Trophoblast cell (in vitro differentiated cells and primary cell): ENCODE results near the gene SLC13A2.

Experiments used
- DNase-seq, 2 donors: peaks; one replicate each; pipeline ENCODE4 v3.0.0-alpha.2; 2016
- H2AFZ ChIP-seq: 2 replicates; pipeline ENCODE4 v1.6.1; 2013; ENCODE audit warnings: low read length, moderate library complexity, mild to moderate bottlenecking; ENCODE audit not compliant: insufficient read depth, poor library complexity
- H2AK5ac ChIP-seq: 2 replicates; pipeline ENCODE4 v1.6.1; 2013; ENCODE audit warnings: mild to moderate bottlenecking, low read length
- H2BK120ac ChIP-seq: 2 replicates; pipeline ENCODE4 v1.6.1; 2013; ENCODE audit warnings: low read length, mild to moderate bottlenecking, moderate library complexity; ENCODE audit not compliant: insufficient read depth, poor library complexity
- H2BK12ac ChIP-seq: 2 replicates; pipeline ENCODE4 v1.6.1; 2013; ENCODE audit warnings: mild to moderate bottlenecking, low read length, moderate library complexity
- H2BK5ac ChIP-seq: 2 replicates; pipeline ENCODE4 v1.6.1; 2013; ENCODE audit warnings: low read length, low read depth, moderate library complexity, mild to moderate bottlenecking; ENCODE audit not compliant: poor library complexity
- H3K14ac ChIP-seq: 2 replicates; pipeline ENCODE4 v1.6.1; 2013; ENCODE audit warnings: mild to moderate bottlenecking, low read length
- H3K18ac ChIP-seq: 2 replicates; pipeline ENCODE4 v1.6.1; 2013; ENCODE audit warnings: mild to moderate bottlenecking, low read length
- H3K23ac ChIP-seq: 2 replicates; pipeline ENCODE4 v1.6.1; 2013; ENCODE audit warnings: low read length
- H3K27ac ChIP-seq: 2 replicates; pipeline ENCODE4 v1.5.1; 2013; ENCODE audit warnings: low read depth, mild to moderate bottlenecking, inconsistent platforms, low read length, moderate library complexity
- H3K27me3 ChIP-seq: 2 replicates; pipeline ENCODE4 v1.6.1; 2013; ENCODE audit warnings: inconsistent platforms, mild to moderate bottlenecking, low read length, moderate library complexity; ENCODE audit not compliant: insufficient read depth
- H3K36me3 ChIP-seq, 2 experiments: 1 replicate in 1 of 2; 2 replicates in 1 of 2; pipeline ENCODE4 v1.6.1; 2013; ENCODE audit warnings: low read length in 2 of 2, mild to moderate bottlenecking in 2 of 2, moderate library complexity in 1 of 2; ENCODE audit not compliant: insufficient read depth in 2 of 2, control insufficient read depth in 1 of 2
- H3K4ac ChIP-seq: 2 replicates; pipeline ENCODE4 v1.6.1; 2013; ENCODE audit warnings: low read depth, mild to moderate bottlenecking, low read length, moderate library complexity
- H3K4me1 ChIP-seq, 2 experiments: 1 replicate in 1 of 2; 2 replicates in 1 of 2; pipeline ENCODE4 v1.6.1; 2013; ENCODE audit warnings: low read length in 2 of 2, mild to moderate bottlenecking in 2 of 2, moderate library complexity in 1 of 2; ENCODE audit not compliant: insufficient read depth in 2 of 2, control insufficient read depth in 1 of 2
- H3K4me2 ChIP-seq: 2 replicates; pipeline ENCODE4 v1.6.1; 2013; ENCODE audit warnings: inconsistent platforms, mild to moderate bottlenecking, low read length, moderate library complexity
- H3K4me3 ChIP-seq: 2 replicates; pipeline ENCODE4 v1.5.1; 2013; ENCODE audit warnings: mild to moderate bottlenecking, low read depth, low read length, inconsistent platforms
- H3K79me1 ChIP-seq: one replicate; pipeline ENCODE4 v1.6.1; 2013; ENCODE audit warnings: low read length
- H3K79me2 ChIP-seq: 2 replicates; pipeline ENCODE4 v1.6.1; 2013; ENCODE audit warnings: low read length, mild to moderate bottlenecking; ENCODE audit not compliant: control insufficient read depth, insufficient read depth, poor library complexity
- H3K9ac ChIP-seq: 2 replicates; pipeline ENCODE4 v1.6.1; 2013; ENCODE audit warnings: mild to moderate bottlenecking, low read length
- H3K9me3 ChIP-seq: 2 replicates; pipeline ENCODE4 v1.6.1; 2013; ENCODE audit warnings: low read depth, mild to moderate bottlenecking, control low read depth, inconsistent platforms, low read length; ENCODE audit not compliant: insufficient read depth
- H4K12ac ChIP-seq: 2 replicates; pipeline ENCODE4 v1.6.1; 2013; ENCODE audit warnings: low read depth, mild to moderate bottlenecking, low read length, moderate library complexity
- H4K8ac ChIP-seq: 2 replicates; pipeline ENCODE4 v1.6.1; 2013; ENCODE audit warnings: low read depth, mild to moderate bottlenecking, low read length, moderate library complexity
- H4K91ac ChIP-seq: one replicate; pipeline ENCODE4 v1.6.1; 2013; ENCODE audit warnings: low read depth, mild to moderate bottlenecking, low read length, moderate library complexity
- WGBS: extraction: QIAGEN DNeasy Blood & Tissue Kit; methylation state at CpG from one replicate; pipeline ENCODE4 v1.1.7; 2013; ENCODE audit warnings: missing lambda C conversion rate; ENCODE audit not compliant: insufficient read length, insufficient coverage; ENCODE audit errors: extremely low coverage; 5-methylcytosine and 5-hydroxymethylcytosine counted together

Gene SLC13A2

DNA sequence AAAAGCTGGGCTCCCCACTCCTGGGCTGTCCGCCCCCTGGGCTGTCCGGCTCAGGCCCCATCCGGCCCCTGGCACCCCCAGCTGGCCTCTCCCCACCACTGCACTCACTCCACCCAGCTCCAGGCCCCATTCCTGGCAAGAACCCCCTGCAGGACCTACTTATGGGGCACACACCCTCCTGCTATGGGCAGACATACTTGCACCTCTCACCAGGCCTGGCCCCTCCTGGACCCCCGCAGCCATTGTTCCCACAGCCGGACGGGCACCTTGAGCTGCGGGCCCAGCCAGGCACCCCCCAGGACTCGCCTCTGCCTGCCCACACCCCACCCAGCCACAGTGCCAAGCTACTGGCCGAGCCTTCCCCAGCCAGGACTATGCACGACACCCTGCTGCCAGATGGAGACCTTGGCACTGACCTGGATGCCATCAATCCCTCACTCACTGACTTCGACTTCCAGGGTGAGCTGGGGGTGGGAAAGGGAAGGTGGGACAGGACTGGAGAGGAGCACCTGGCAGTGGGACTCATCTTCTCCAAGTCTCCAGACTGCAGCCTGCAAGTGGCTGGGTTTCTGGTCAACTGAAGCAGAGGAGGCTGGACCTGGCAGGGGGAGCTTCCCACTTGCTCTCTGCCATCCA is 61.4 kb downstream of the SLC13A2 start:
- Histone ChIP-seq H3K36me3 (no peaks in the 10 kb centered on the region), H2AFZ (no peak overlapping the region), H2BK12ac (no peak overlapping the region), H3K23ac (no peak overlapping the region), H3K27me3 (no peaks in the 10 kb centered on the region), H2AK5ac (no peak overlapping the region), H3K4ac (no peak overlapping the region), H3K9me3 (peaks cover 2% of the 10 kb centered on the region), H3K14ac (no peak overlapping the region), H3K79me1 (no peaks in the 10 kb centered on the region), H4K8ac (no peak overlapping the region), H4K91ac (no peak overlapping the region), H3K9ac (no peak overlapping the region), H3K79me2 (no peaks in the 10 kb centered on the region), H4K12ac (no peak overlapping the region), H2BK120ac (no peak overlapping the region), H3K18ac (no peak overlapping the region), H3K4me3 (no peak overlapping the region), H3K4me2 (no peak overlapping the region), H3K4me1 (no peaks in the 10 kb centered on the region), H3K27ac (no peak overlapping the region), H2BK5ac (no peak overlapping the region)
- no peak for DNase-seq
- no CpG with 5 or more reads among the region's 11 CpGs for WGBS

DNA sequence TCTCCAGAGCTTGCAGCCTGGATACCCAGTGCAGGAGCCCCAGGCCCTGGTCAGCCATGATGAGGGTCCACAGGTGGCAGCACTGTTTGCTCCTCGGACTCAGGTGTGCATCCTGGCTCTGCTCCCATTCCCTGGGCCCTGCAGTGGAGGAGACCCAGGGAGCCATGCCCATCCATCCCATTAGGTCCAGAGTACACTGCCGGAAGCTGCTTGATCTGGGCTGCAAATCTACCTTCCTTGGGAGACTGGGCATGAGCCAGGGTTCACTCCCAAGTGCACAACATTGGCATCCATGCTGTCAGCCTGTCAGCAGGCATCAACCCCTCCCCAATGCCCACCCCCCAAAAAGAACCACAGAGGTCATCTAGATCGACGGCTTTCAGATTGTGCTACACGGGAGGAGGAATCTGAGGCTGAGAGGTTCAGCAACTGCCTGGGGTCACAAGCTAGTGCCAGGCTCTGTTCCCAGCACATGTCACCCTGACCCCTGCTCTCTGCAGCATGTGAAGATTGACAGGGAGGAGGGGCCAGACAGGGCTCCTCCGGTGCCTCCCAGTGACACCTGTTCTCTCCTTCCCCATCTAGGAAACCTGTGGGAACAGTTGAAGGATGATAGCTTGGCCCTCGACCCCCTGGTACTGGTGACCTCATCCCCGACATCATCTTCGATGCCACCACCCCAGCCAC is 63.2 kb downstream of the SLC13A2 start:
- Histone ChIP-seq H3K18ac (no peak overlapping the region), H3K4ac (no peak overlapping the region), H3K36me3 (no peaks in the 10 kb centered on the region), H3K9ac (no peak overlapping the region), H2BK5ac (no peak overlapping the region), H3K79me1 (no peaks in the 10 kb centered on the region), H3K9me3 (peaks cover 2% of the 10 kb centered on the region), H2BK120ac (no peak overlapping the region), H4K91ac (no peak overlapping the region), H3K4me3 (no peak overlapping the region), H4K12ac (no peak overlapping the region), H3K27me3 (no peaks in the 10 kb centered on the region), H3K79me2 (no peaks in the 10 kb centered on the region), H3K27ac (no peak overlapping the region), H3K4me2 (no peak overlapping the region), H2AK5ac (no peak overlapping the region), H3K23ac (no peak overlapping the region), H4K8ac (no peak overlapping the region), H2AFZ (no peak overlapping the region), H3K4me1 (no peaks in the 10 kb centered on the region), H3K14ac (no peak overlapping the region), H2BK12ac (no peak overlapping the region)
- no CpG with 5 or more reads among the region's 9 CpGs for WGBS
- no peak for DNase-seq

- no peak for DNase-seq
- H2BK5ac ChIP-seq = no peak overlapping the region
- no peak overlapping the region for H2AFZ ChIP-seq
- H2BK120ac ChIP-seq = no peak overlapping the region
- no peak overlapping the region for H3K4ac ChIP-seq
- no peak overlapping the region for H3K18ac ChIP-seq
- H2BK12ac ChIP-seq = no peak overlapping the region
- no peaks in the 10 kb centered on the region for H3K4me1 ChIP-seq
- H3K4me3 ChIP-seq = no peak overlapping the region
- H3K36me3 ChIP-seq = no peaks in the 10 kb centered on the region
- no peak overlapping the region for H4K91ac ChIP-seq
- no peak overlapping the region for H3K9ac ChIP-seq
- H3K14ac ChIP-seq = no peak overlapping the region
- no peaks in the 10 kb centered on the region for H3K79me2 ChIP-seq
- H4K12ac ChIP-seq = no peak overlapping the region
- H3K23ac ChIP-seq = no peak overlapping the region
- no peak overlapping the region for H4K8ac ChIP-seq
- no peaks in the 10 kb centered on the region for H3K27me3 ChIP-seq
- peaks cover 2% of the 10 kb centered on the region for H3K9me3 ChIP-seq
- no peaks in the 10 kb centered on the region for H3K79me1 ChIP-seq
- no peak overlapping the region for H2AK5ac ChIP-seq
- H3K27ac ChIP-seq = no peak overlapping the region
- WGBS = no CpG with 5 or more reads among the region's 12 CpGs
- no peak overlapping the region for H3K4me2 ChIP-seq
These were observed 63.8 kb downstream of the SLC13A2 start for GRCh38 chr17:28537219-28537610.

DNA sequence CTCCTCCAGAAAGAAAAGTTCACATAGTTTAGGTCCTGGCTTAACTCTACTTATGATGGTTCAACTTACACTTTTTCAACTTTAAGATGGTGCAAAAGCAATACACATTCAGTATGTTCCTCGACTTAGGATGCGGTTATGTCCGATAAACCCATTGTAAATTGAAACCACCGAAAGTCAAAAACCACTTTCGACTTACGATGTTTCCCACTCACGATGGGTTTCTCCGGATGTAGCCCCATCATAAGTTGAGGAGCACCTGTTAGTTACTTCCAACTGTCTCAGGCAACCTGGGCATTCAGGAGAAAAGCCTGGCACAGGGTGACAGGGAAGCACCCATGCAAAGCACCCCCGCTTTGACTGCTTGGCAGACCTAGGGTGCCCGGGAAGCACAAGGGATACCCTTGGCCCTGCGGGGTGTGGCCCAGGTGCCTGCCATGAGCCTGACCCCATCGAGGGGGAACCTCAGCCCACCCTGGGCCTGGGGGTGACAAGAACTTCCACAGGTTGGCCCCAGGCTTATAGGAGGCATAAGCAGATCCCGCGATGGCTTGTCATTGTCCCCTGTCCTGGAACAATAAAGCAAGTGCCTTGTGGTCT is 65.0 kb downstream of the SLC13A2 start:
- H3K4me3 ChIP-seq = no peak overlapping the region
- peaks cover 2% of the 10 kb centered on the region for H3K9me3 ChIP-seq
- no peak overlapping the region for H2BK5ac ChIP-seq
- no peak overlapping the region for H3K18ac ChIP-seq
- no peaks in the 10 kb centered on the region for H3K36me3 ChIP-seq
- no peaks in the 10 kb centered on the region for H3K79me1 ChIP-seq
- H4K8ac ChIP-seq = no peak overlapping the region
- no peak overlapping the region for H2BK12ac ChIP-seq
- no peaks in the 10 kb centered on the region for H3K27me3 ChIP-seq
- H3K27ac ChIP-seq = no peak overlapping the region
- H3K4ac ChIP-seq = no peak overlapping the region
- H3K4me1 ChIP-seq = no peaks in the 10 kb centered on the region
- no peak overlapping the region for H2AFZ ChIP-seq
- H3K9ac ChIP-seq = no peak overlapping the region
- no peak overlapping the region for H3K4me2 ChIP-seq
- no peak overlapping the region for H3K14ac ChIP-seq
- no CpG with 5 or more reads among the region's 14 CpGs for WGBS
- no peak overlapping the region for H4K12ac ChIP-seq
- H2AK5ac ChIP-seq = no peak overlapping the region
- no peak overlapping the region for H3K23ac ChIP-seq
- no peaks in the 10 kb centered on the region for H3K79me2 ChIP-seq
- no peak overlapping the region for H4K91ac ChIP-seq
- DNase-seq = no peak
- no peak overlapping the region for H2BK120ac ChIP-seq
